ENCODE data around the gene ELFN2. TPM values are rescaled to one million over a fixed set of nuclear protein-coding genes. Genes with fewer than 3 reads are reported as not detected.

ELFN2 gene
- total RNA-seq, 4 donors from 2014 or later = 0.10 to 0.59 (median 0.31) TPM

DNA sequence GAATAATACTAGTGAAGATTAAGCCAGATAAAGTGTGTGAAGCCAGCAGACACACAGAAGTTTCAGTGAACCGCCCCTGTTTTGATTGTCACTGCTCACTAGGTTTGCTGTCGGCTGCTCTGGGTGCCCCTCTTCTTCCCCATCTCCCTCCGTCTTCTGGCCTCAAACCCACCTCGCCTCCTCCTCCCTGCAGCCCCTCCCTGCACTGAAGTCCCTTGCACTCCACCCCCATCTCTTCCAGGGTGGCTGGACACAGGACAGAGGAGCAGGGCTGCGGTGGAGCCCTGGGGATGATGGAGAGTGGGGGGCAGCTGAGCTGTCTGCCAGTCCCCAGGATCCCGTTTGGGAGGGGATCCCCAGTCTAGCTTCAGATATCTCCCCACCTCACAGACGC is 91.5 kb downstream of the ELFN2 start:
- Histone ChIP-seq H3K36me3 (no peaks in the 10 kb centered on the region), H3K27ac (no peak overlapping the region), H3K4me3 (no peak overlapping the region), H3K27me3 (peaks cover 95% of the 10 kb centered on the region), H3K9me3 (no peaks in the 10 kb centered on the region), H3K4me1 (peaks cover 6% of the 10 kb centered on the region)
- no peak for TF ChIP-seq POLR2A (IDR thresholded peaks at IDR 0.05)
- no peak for TF ChIP-seq EP300 (IDR thresholded peaks at IDR 0.05)
- no peak for TF ChIP-seq CTCF (IDR thresholded peaks at IDR 0.05)
- whole genome bisulfite sequencing = 22% methylated on average over 7 of the region's 7 CpGs
- DNase-seq (ENCODE audit: low spot score in 2 of 2) = no peak

- peaks cover 6% of the 10 kb centered on the region for H3K4me1 ChIP-seq
- TF ChIP-seq CTCF (IDR thresholded peaks at IDR 0.05) (no peak), EP300 (IDR thresholded peaks at IDR 0.05) (no peak), POLR2A (IDR thresholded peaks at IDR 0.05) (no peak), POLR2AphosphoS5 (IDR thresholded peaks at IDR 0.05) (no peak)
- H3K27ac ChIP-seq = no peak overlapping the region
- H3K27me3 ChIP-seq = peaks cover 95% of the 10 kb centered on the region
- no peak for DNase-seq (ENCODE audit: low spot score in 2 of 2)
- WGBS = 7% methylated on average over 25 of the region's 50 CpGs
- H3K9me3 ChIP-seq = no peaks in the 10 kb centered on the region
- H3K4me3 ChIP-seq = no peak overlapping the region
- H3K36me3 ChIP-seq = no peaks in the 10 kb centered on the region
These were observed 92.1 kb downstream of the ELFN2 start for GRCh38 chr22:37334859-37335805.

DNA sequence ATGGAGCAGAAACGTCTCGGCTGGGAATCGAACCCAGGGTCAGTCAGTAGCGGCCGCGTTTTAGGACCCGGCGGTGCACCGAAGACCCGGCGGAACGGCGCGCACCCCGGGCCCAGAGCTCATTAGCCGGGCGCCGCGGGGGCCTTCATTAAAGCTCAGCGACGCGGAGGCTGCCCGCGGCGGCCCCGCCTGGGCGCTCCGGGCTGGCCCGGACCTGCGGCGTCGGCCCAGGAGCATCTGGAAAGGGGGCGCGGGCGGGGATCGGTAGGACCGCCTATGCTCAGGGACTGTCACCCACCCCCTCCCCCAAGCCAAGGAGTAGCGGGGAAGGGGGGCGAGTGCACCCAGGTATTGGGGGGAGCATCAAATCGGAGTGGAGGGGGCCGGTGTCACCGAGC is 92.8 kb downstream of the ELFN2 start:
- no peak overlapping the region for H3K4me3 ChIP-seq
- H3K4me1 ChIP-seq = peaks cover 6% of the 10 kb centered on the region
- H3K9me3 ChIP-seq = no peaks in the 10 kb centered on the region
- no peak for DNase-seq (ENCODE audit: low spot score in 2 of 2)
- no peaks in the 10 kb centered on the region for H3K36me3 ChIP-seq
- no CpG with 5 or more reads among the region's 42 CpGs for WGBS
- H3K27me3 ChIP-seq = peaks cover 95% of the 10 kb centered on the region
- TF ChIP-seq EP300 (IDR thresholded peaks at IDR 0.05) (no peak), CTCF (IDR thresholded peaks at IDR 0.05) (no peak), POLR2A (IDR thresholded peaks at IDR 0.05) (no peak), POLR2AphosphoS5 (IDR thresholded peaks at IDR 0.05) (no peak)
- H3K27ac ChIP-seq = no peak overlapping the region

DNA sequence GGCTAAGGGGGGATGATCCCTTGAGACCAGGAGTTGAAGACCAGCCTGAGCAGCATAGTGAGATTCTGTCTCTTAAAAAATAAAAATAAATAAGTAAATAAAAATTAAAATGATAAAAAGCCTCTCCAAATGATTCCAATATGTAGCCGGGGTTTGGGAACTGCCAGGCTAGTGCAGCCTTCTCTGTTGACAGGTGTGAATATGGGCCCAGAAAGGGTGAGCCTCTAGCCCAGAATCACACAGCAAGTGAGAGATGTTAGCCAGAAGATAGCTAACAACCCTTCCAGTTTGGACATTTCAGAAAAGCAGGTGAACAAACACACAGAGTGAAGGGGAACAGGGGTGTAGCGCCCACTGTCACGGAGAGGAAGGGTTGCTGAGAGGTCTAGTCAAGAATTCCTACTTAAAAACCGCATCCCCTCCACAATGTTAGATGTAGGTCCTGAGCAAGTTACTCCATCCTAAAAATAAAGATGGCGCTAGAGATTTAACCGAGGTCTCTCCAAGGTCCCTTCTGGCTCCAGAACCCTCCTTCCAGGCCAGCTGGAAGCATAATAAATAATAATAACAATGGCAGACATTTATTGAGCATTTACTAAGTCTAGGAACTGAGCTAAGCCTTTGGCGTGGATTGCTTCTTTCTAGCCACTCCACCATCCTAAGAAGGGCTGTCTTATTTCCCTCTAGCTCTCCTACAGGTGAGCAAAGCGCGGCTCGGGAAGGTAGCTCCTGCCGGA is 93.4 kb downstream of the ELFN2 start:
- peaks cover 94% of the 10 kb centered on the region for H3K27me3 ChIP-seq
- 45% methylated on average over 7 of the region's 11 CpGs for WGBS

More for the DNA sequence above, 93.4 kb downstream of the ELFN2 start:
- Histone ChIP-seq H3K36me3 (no peaks in the 10 kb centered on the region), H3K27ac (no peak overlapping the region), H3K4me3 (no peak overlapping the region), H3K4me1 (peaks cover 6% of the 10 kb centered on the region), H3K9me3 (no peaks in the 10 kb centered on the region)
- no peak for DNase-seq (ENCODE audit: low spot score in 2 of 2)
- TF ChIP-seq EP300 (IDR thresholded peaks at IDR 0.05) (no peak), CTCF (IDR thresholded peaks at IDR 0.05) (no peak), POLR2A (IDR thresholded peaks at IDR 0.05) (no peak), POLR2AphosphoS5 (IDR thresholded peaks at IDR 0.05) (no peak)
